Right kidney (tissue), 1 donor: Measurements from ENCODE around the gene RPL18.

Source experiments
- DNase-seq: peaks from one replicate; pipeline ENCODE4 v3.0.0-alpha.2; 2016

Gene RPL18

DNA sequence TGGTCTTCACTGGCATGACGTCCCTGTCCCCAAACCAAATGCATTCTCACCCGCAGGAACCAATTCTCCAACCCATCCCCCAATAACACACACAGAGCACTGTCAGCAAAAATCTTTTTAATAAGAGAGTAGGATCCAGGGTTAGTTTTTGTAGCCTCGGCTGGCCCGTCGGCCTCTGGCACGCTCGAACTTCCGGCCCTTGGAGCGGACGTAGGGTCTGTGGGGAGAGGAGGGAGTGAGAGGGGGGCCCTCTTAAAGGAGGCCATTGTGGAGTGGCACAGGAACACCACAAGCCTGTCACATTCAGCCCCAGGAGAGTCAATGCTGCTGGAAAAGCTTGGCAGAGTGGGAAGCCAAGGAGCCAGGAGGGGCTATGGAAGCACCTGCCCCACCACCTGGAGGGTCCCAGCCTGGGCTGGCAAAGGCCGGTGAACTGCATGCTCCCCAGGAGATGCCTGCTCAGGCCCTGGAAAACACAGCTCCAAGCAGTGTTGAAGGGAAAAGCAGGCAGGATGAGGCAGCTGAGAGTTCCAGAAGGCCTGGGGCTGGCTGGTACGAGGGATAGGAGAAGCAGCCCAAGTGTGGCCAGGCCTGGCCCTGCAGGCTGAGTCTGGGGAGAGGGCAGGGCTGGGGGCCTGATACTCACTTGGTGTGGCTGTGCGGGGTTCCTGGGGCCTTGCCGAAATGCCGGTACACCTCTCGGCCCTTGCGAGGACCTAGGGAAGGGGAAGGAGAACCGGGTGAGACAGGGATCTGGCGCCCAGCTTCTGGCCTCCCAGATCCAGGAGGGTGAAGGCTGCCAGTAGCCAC lies 3.5 kb downstream of the RPL18 start:
- no peak for DNase-seq

DNA sequence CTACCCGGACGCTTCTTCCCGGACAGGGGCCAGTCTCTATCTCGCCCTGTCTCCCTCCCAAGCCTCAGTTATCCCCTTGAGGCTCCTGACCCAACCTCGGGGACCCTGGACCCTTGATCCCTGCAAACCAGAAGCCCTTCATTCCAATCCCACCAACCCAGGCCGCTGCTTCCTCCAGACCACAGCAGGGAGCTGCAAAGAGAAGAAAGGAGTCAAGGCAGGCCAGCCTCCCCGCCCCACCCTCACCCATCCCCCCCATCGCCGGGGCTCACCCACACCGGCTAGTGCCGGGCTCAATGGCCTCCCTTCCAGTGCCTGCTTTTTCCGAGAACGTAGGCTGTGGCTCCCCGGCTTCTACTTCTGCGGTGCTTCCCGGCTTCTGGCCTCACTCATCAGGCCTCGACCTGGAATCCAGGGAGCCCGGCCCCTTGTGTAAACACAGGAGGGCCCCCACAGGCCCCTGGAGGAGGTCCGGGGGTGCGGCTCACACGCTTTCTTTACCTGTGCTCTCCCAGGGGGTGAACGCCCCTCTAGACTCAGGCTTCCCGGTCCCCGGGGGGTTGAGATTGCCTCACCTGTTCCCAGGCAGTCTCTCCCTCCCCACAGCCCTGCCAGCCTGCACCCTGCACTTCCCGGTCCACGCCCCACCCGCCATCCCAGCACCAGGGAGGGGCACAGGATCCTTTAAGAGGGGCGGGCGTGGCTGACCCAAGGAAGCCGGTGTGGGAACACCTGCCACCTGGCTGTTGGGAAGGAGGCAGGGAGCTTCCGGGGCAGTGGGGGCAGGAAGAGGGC lies 4.3 kb downstream of the RPL18 start, which contains the start of gene FAM83E:
FAM83E (minus strand) TSS at position 641 of the 795 bp plus-strand sequence. CDS start 1,704 bp downstream, outside the sequence.
- no peak for DNase-seq

GRCh38 chr19:48613852-48614435 lies 5.0 kb downstream of the RPL18 start:
- DNase-seq, result no peak

- no peak for DNase-seq
These were observed 5.7 kb downstream of the RPL18 start for GRCh38 chr19:48613024-48613851.

DNA sequence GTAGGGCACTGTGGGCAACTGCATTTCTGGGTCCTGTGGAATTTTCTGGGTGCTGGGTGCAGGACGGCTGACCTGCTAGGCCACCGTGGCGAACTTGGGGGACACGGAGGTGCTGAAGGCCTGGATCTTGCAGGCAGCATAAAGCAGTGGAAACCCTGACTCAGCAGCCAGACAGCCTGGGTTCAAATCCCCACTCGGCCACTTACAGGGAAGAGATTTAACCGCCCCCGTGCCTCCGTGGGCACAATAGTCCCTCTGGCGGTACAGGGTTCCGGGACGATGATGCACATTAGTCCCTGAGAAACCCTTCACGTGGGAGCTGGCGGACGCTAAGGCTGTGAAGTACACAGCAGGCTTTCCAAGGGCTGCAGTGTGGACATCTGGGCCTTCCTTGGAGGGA lies 7.1 kb downstream of the RPL18 start:
- DNase-seq, result no peak

DNA sequence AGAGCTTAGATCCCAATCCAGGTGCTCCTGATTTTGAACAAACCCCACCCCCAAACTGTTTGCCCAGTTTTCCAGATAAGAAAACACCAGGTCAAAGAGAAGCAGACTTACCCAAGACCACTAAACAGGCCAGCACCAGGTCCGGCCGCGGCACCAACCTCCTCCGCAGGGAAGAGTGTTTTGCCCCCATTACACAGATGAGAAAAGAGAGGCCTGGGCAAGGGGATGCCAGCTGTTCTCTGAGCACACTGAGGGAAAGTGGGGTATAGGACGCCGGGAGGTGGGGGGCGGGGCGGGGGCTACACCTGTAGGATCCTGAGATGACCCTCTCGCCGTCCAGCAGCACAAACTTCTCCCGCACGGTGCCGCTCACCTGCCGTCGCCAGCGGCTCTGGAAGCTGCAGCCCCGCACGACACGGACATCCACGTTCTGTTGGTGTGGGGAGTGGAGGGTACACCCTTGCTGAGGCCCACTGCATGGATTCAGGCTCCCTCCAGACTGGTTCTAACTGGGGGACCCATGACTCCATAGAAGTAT lies 9.3 kb downstream of the RPL18 start:
- DNase-seq, result no peak

DNA sequence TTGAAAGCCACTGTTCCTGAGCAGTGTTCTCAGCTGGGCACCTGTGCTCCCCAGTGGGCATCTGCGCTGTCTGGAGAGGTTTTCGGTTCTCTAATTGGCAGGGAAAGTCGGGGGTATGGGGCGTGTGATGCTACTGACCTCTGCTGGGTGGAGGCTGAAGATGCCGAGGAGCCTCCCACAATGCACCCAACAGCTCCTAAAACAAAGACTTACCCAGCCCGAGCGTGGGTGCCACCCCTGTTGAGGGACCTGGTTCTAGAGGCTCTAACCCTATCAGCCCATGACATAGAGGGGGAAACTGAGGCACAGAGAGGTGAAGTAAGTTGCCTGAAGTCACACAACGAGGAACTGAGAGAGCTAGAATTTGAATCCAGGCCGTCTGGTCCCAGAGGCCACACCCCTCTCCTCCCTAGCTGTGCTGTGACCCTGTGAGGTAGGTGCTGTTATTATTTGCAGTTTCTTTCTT lies 10.1 kb downstream of the RPL18 start:
- no peak for DNase-seq

DNA sequence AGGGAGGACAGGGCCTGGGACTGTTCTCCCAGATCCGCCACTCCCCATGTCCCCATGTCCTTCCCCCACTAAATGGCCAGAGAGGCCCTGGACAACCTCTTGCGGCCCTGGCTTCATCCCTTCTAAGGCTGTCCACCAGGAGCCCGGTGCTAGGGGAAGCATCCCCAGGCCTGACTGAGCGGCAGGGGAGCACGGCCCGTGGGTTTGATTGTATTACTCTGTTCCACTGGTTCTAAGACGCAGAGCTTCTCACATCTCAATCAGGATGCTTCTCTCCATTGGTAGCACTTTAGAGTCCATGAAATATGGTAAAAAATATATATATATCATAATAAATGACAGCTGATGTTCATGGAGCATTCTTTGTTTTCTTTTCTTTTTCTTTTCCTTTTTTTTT lies 11.6 kb downstream of the RPL18 start:
- no peak for DNase-seq

- no peak for DNase-seq
These were observed 12.3 kb downstream of the RPL18 start, which contains the start of gene SPACA4 for GRCh38 chr19:48606463-48607358. SPACA4 (plus strand) TSS chr19:48606742; CDS start chr19:48606979, 237 bp downstream.

DNA sequence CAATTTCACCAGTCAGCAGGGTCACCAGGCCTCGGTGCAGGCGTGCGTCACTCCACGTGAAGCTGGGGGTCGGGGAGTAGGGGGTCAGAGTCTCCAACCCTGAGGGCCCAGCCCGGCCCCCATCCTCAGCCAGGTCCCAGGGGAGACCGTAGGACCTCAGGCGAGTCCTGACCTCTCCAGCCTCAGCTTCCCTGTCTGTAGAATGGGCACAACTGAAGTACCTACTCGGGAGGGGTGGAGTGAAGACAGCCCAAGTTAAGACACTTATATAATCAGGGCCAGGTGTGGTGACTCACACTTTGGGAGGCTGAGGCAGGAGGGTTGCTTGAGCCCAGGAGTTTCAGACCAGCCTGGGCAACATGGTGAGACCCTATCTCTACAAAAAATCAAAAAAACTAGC lies 15.1 kb downstream of the RPL18 start:
- DNase-seq, result no peak

GRCh38 chr19:48603449-48603848 lies 15.5 kb downstream of the RPL18 start:
- no peak for DNase-seq

DNA sequence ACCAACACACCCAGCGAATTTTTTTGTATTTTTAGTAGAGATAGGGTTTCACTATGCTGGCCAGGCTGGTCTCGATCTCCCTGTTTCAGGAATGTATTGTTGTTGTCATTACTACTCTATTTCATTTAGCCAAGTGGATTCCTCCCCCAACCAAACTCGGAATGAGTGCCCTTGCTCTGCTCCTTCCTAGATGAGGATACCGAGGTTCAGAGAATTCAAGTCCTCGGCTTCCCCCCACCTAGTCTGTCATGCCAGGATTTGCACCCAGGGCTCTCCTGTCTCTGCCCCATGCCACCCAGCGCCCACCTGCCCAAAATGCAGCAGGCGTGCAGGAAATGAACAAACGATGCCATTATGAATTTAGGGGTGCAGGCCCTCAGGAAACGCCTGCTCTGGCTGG lies 16.0 kb downstream of the RPL18 start:
- no peak for DNase-seq

DNA sequence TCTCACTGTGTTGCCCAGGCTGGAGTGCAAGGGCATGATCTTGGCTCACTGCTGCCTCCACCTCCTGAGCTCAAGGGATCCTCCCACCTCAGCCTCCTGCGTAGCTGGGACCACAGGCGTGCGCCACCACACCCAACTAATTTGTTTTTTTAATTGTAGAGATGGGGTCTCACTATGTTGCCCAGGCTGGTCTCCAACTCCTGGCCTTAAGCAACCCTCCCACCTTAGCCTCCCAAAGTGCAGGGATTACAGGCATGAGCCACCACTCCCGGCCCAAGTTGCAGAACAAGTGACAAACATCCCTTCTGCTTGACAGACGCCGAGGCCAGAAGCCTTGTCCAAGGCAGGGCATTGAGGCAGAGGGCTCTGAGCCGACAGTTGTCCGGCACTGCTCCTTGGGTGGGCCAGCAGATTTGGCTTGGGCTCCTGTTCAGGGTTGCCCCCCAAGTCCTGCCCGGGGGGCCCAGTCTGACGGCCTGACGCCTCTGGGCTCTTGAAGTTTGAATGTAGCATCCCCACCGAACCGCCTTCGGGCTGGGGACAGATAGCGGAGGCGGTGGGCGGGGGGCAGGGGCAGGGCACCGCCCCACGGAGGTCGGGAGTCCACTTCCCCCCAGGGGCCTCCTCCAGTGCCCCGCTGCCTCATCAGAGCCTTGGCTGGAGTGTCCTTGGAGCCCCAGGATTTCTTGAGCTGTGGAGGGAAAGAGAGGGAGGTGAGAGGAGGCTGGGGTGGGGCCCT lies 18.1 kb downstream of the RPL18 start:
- DNase-seq, result no peak

- no peak for DNase-seq
These were observed 19.8 kb downstream of the RPL18 start for GRCh38 chr19:48598996-48599700.

DNA sequence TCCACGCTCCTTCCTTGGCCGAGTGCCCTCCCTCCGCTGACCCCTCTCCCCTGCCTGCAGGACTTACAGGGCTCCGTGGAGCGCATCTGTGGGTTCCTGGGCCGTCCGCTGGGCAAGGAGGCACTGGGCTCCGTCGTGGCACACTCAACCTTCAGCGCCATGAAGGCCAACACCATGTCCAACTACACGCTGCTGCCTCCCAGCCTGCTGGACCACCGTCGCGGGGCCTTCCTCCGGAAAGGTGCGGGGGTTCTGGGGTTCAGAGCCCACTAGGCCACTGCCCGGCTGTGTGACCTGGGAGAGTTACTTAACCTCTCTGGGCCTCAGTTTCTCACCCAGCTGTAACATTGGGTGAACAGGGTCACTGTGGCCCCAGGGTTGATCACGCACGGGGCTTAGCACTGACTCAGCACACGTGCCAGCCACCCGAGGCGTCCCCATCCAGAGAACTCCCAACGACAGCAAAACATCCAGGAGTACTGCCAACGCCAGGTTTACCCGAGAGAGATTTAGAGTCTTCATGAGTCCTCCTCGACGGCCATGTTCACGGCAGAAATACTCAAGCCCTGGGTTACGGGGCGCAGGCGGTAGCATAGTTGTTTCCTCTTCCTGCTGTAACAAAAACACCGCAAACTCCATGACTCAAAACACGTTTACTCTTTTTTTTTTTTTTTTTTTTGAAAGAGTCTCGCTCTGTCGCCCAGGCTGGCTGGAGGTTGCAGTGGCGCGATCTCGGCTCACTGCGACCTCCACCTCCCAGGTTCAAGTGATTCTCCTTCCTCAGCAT lies 22.1 kb downstream of the RPL18 start:
- no peak for DNase-seq

- DNase-seq, result no peak
These were observed 22.7 kb downstream of the RPL18 start for GRCh38 chr19:48596237-48596636.

GRCh38 chr19:48595833-48596232 lies 23.1 kb downstream of the RPL18 start:
- no peak for DNase-seq

DNA sequence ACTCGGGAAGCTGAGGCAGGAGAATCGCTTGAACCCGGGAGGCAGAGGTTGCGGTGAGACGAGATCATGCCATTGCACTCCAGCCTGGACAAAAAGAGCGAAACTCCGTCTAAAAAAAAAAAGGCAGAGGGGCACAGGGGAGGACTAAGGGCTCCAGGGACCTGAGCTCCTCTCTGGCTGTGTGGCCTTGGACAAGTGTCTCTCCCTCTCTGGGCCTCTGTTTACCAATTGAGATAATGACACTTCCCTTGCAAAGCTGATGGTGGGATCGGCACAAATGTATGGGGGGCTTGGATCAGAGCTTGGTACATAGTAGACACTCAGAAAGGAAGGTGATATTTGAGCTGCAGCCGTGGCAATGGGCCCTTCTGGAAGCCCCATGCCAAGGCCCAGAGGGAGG lies 23.8 kb downstream of the RPL18 start:
- DNase-seq, result no peak
